Fibroblast of skin of left quadriceps (primary cell): ENCODE data around the gene BBLN.
"Not testable (repeated sequence)": the region's sequence is repeated elsewhere in the genome, so short reads cannot be mapped to it uniquely, and the experiment has no call there.

ENCODE experiments used
- DNase-seq, 2 experiments: peaks; one replicate each; pipeline ENCODE4 v3.0.0-alpha.2; 2013; ENCODE audit warnings: low read depth in 2 of 2

The BBLN gene

GRCh38 chr9:128124451-128124850 is 35.6 kb upstream of the BBLN start:
- no peak for DNase-seq

DNA sequence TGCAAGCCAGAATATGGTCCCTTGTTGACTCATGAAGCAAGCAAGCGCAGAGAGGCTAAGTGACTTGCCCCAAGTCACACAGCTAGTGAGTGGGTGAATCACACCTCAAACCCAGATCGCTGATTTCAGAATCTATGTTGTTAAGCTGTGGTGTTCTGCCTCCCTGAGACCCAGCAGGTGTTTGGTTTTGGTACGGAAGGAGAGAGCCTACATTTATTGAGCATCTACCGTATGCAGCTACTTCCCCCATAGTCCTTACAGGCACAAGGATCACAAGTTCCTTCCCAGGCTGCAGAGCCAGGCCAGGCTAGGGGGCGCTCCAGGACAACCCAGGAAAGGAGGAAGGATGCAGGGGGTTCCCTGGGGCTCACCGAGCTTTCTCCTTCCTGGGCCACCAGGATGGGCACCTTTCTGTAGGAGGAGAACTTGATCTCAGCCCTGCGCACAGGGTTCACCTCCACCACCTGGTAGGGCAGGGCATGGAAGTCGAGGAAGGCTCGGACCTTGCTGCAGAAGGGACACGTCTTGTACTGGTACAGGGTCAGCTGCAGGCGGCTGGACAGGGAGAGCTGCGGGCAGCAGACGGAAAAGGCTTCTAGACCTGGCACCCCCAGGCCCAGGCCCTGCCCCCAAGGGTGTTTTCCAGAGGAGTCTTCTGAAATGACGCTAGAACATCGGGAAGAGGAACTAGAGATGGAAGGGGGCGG is 35.0 kb upstream of the BBLN start:
- DNase-seq: peak; percentile 13 to 16

DNA sequence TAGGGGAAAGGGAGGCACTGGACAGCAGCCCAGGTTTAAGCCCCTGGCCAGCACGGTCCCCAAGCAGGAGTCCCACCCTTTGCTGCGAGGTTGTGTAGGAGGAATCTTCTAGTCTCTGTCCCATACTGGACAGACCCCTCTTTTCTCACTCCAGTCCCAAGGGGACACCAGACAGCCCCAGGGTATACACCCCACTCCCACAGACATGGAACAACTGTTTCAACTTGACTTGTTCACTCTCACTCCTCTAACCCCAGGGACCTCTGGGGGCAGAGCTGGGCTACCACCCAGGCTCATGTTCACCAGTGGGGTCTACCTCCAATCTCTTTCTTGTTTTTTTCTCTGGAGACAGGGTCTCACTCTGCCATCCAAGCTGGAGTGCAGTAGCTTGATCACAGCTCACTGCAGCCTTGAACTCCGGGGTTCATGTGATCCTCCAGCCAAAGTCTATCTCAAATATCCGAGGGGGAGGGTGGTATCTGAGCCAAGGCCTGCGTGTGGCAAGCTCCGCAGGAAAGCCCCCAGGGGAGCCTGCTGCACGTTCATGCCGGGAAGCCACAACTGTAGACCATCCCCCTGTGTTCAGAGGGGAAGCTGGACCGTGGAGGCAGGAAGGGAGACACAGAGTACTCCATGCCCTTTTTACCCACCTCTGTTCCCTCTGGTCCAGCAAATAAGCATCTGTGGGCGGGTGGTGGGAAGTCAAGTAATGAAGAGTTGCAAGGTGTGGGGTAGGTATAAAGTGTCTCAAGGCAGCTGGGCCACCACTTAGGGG is 34.3 kb upstream of the BBLN start:
- DNase-seq: no peak

GRCh38 chr9:128127568-128127989 is 32.5 kb upstream of the BBLN start, which contains the start of gene PTGES2:
Gene PTGES2, minus strand, starts transcription at chr9:128127729. Its CDS starts 12 bp downstream, at chr9:128127717.
- peak; percentile 70 to 72 for DNase-seq

DNA sequence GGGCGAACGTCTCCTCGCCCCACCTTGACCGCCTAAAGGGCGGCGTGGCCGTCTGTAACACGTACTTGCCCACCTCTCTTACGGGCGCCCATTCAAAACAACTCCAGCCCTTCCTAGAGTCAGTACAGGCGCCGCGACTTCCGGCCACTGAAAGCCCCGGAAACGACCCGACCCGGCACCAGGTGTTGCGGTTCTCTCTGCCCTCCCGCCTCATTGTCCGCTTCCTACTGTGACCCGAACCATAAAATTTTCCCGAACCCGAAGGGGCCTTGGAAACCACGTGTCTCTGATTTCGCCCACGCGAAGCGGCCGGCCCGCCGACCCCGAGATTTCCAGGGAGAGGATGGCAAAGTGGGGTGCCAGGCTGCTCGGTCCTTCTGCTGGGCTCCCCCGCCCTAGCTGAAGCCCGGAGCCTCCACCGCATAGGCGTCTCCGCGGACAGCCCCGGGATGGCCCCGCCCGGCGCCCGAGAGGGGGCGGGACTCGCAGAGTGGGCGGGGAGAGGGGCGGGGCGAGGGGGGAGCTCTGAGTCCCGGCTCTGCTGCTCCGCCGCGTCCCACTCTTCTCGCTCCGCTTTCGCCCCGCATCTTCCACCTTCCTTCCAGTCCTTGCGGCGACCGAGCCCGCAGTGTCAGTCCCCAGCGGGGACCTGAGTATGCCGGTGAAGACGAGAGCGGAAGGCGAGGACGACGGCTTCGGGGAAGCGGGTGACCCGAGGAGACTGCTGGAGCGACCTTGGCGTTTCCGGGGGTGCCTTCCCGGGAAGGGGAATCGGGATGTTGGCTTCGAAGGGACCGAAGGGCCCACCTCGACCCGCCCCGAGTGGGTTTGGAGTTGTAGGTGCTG is 31.9 kb upstream of the BBLN start:
- peak; percentile 84 to 87 for DNase-seq

DNA sequence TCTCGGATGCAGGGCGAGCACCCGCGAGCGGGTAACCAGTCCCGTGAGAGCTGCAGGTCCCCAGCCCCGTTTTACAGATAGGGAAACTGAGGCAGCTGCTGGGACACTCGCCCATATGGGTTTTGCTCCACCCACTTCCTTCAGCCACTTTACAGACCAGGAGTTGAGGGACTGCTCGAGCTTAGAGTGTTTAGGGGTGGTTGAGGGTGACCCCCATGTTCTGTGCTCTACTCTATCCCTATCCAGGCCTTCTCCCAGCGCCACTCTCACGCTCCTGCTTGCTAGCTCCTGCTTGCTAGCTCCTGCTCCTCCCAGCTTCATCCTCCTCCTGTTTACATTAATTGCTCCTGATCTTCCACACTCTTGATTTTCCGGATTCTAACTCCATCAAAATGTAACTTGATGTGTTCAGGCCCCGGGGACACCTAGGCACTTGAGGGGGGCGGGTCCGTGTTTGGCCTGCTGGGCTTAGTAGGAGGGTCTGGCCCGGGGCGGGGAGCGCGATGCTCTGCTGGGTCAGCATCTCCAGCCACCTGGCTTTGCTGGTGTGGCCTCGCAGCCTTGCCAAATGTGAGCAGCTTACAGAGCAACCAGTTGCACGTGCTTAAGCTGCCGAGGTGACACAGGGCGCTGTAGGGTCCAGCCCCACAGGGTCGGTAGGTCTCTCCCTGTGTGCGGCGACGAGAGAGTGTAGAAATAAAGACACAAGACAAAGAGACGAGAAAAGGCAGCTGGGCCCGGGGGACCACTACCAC is 31.1 kb upstream of the BBLN start:
- no peak for DNase-seq

DNA sequence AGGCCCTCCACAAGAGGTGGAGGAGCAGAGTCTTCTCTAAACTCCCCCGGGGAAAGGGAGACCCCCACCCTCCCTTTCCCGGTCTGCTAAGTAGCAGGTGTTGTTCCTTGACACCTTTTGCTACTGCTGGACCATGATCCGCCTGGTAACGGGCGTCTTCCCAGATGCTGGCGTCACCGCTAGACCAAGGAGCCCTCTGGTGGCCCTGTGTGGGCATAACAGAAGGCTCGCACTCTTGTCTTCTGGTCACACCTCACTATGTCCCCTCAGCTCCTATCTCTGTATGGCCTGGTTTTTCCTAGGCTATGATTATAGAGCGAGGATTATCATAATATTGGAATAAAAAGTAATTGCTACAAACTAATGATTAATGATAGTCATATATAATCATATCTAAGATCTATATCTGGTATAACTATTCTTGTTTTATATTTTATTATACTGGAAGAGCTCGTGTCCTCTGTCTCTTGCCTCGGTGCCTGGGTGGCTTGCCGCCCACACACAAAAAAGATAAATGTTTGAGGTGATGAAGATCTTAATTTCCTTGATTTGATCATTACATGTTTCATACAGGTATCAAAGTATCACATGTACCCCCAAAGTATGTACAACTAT is 30.0 kb upstream of the BBLN start:
- not testable (repeated sequence) for DNase-seq

DNA sequence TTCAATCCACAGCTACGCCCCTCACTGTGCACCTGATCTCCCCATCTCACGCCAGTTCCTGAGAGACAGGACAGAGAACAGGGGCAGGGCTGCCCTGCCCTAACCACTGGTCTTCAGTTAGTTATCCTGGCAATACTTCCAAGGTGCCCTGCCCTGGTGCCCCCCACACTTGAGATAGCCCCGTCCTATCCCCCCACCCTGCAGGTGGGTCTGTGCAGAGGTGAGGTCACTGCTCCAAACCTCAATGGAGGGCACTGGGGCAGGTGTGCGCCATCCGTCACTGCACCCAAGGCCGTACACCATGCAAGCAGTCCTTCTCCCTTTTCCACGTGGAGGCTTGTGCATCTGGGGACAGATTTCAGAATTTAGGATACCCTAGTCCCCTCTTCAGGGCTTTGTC is 29.4 kb upstream of the BBLN start:
- not testable (repeated sequence) for DNase-seq

DNA sequence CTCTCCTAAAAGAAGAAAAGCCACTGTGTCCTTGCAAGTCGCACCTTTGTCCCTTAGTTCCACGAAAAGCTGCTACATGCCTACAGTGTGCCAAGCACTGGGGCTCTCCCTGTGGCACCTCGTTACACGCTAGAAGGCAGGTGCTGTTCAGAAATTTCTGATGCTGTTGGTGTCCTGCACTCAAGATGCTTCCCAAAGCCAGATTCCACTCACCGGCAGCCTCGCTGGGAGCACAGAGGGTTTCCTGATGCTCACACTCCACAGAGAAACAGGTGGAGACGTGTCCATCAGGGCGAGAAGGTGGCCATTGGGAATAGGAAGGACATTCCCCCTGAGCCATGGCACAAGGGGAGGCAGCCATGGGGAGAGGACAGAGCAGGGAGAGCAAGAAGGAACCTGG is 28.7 kb upstream of the BBLN start:
- DNase-seq: not testable (repeated sequence)

- DNase-seq: not testable (repeated sequence)
Measured at GRCh38 chr9:128132139-128132538, 27.9 kb upstream of the BBLN start.

DNA sequence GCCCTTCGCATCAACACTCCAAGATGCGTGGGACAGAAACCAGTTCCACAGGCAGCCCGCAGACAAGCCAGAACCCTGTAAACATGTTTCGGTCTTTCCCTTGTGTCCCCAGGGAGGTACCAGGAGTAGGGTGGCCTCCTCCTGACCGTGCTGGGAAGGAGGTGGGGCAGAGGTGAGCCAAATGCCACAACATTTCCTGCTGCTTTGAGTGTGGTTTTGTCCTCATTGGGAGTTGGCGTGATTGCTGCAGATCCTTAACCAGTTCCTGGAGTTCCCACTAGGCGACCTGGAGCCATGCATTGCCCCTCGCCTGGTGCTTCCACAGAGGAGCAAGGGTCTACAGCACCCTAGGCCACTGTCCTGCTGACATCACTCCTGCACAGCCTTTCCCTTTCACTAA is 24.5 kb upstream of the BBLN start:
- DNase-seq: not testable (repeated sequence)

DNA sequence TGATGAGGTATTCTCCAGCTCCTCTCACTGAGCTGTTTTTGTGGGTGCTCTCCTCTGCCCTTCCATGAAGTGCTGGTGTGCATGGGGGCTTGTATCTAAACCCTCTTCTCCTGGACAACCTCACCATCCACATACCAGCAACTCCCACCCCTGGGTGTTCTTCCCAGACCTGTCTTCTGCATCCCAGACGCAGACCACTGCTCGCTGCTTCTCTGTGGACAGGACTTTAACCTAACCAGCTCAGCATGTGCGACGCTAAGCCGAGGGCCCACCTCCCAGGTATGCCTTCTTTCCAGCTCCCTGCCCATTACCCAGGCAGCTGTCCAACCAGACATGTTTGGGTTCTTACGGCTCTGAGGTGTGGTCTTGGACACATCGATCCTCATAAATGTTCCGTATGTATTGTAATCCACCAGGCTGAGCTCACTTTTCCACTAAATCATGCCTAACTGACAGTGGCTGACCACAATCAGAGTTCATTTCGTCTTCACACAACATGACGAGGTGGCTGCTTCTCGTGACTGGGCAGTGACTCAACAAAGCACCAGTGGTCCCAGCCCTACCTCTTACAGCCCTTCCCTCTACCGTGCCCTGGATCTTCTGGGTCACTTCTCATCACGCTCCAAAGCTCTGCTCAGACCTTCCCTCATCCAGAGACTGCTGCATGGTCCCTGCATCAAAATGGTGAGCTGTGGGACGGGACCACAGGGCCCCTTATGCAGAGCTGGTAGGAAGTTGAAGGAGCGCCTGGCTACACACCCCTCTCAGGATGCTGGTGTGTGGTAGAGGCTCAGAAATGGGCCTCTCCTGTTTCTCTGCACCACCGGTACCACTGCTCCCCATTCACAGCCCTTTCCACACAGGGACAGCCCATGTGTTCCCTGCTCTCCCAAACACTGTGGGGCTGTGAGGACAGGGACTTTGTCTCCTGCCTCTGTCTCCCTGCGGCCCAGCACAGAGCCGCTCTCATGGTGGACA is 23.0 kb upstream of the BBLN start:
- DNase-seq: peak; percentile 33 to 36

DNA sequence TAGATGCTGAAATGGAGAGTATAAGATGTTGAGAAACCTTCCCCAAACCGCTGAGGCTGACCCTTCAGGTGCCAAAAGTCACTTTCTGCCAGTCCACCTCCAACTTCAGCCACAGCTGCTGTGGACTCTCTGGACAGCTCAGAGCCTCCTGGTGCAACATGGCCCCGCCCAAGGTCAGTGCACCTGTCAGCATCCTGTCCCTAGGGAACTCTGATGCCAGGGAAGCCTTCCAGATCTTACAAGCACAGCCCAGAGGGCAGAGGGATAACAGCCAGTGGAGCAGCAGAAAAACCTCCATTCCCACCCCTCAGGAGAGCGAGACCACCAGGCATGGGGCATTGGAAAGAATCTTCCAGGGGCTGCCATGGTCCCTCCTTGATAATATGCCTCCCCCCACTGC is 22.1 kb upstream of the BBLN start:
- no peak for DNase-seq

DNA sequence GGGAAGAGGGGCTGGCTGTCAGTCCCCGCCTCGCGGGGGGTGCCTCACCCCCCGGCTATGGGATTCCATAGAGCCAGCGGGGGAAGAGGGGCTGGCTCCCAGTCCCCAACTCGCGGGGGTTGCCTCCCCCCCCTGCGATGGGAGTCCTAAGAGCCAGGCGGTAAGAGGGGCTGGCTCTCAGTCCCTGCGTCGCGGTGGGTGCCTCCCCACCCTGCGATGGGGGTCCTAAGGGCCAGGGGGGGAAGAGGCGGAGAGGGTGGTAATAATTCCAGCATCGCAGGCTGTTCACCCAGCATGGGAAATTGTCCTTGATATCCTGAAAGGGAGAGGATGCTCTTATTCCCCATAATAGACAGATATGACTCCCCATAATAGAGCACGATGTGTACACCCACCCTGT is 20.4 kb upstream of the BBLN start:
- DNase-seq: no peak

DNA sequence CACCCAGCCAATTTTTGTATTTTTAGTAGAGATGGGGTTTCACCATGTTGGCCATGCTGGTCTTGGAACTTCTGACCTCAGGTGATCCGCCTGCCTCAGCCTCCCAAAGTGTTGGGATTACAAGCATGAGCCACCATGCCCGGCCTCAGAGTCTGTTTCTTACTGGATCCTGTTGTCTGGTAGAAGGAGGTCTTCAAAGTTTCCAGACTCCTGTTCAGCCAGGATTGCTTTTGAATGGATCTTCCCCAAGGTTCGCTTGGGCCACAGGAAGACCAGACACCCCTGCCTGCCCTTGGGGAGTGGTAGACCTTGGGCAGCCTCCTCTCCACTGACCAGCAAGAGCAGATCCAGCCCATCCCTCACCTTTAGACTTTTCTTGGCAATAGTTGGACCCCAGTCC is 18.5 kb upstream of the BBLN start:
- DNase-seq: no peak

DNA sequence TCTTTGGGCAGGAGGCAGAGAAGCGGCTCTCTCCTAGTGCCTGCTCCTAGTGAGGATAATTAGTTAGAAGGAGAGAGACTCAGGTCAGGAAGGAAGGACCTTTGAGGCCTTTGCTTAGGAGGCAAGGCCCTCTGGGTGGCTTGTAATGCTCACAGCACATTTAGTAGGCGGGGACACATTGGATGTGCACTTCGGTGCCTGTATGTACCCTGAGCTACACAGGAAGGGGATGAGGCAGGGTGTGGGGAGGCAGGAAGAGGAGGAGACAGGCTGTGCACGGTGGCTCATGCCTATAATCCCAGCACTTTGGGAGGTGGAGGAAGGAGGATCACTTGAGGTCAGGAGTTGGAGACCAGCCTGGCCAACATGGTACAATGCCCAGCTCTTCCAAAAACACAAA is 18.0 kb upstream of the BBLN start:
- DNase-seq: no peak

GRCh38 chr9:128142596-128142995 is 17.5 kb upstream of the BBLN start:
- DNase-seq: no peak

DNA sequence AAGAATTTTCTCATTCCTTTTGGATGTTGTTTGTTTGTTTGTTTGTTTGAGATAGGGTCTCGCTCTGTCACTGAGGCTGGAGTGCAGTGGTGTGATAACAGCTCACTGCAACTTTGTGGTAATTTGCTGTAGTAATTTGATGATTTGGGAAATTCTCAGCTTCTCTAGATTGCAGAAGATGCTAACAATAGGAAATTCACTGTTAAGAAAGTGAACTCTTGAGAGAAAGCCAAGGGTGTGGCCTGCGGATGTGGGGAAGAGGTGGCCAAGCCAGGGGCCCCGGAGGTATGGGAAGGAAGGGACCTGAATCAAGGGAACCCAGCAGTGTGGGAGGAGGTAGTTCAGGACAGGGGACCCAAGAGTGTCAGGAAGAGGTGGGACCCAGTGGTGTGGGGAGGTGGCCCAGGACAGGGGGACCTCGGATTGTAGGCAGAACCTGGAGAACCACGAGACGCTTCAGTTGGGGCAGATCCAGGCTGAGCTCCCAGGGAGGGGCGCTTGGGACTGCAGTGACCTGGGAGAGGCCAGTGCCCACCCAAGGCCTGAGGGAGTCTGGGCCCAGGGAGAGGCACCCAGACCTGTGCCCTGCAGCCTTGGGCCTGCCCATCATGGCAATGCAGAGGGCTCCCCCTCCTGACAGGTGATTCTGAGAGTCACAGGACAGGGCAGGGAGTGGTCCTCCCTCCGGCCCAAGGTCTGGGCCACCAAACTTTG is 16.4 kb upstream of the BBLN start:
- no peak for DNase-seq
